HFF-Myc (cell line): ENCODE measurements around the gene ZNF423.
A peak's percentile ranks its signal among the peaks of the same experiment; 100 is the strongest.

Source experiments
- DNase-seq: peaks from one replicate; pipeline ENCODE4 v3.0.0-alpha.2; 2011; ENCODE audit warnings: low read depth; ENCODE audit errors: extremely low read depth
- H3K4me3 ChIP-seq: replicated peaks from 2 replicates; pipeline ENCODE4 v1.5.1; 2011; ENCODE audit warnings: low read depth, mild to moderate bottlenecking, control low read depth, low read length
- CTCF ChIP-seq: IDR thresholded peaks from 2 replicates; pipeline ENCODE4 v1.5.1; 2012; ENCODE audit warnings: mild to moderate bottlenecking, low read depth, low read length, control low read depth; ENCODE audit errors: missing control alignments

ZNF423 gene

GRCh38 chr16:49755716-49756505 lies 100.0 kb downstream of the ZNF423 start:
- no peak overlapping the region for H3K4me3 ChIP-seq
- TF ChIP-seq CTCF: no peak
- DNase-seq: no peak

- DNase-seq: peak; percentile 29
- TF ChIP-seq CTCF: peak; percentile 45
- peak overlapping the region; percentile 11; the same call in 1 of the 2 replicates for H3K4me3 ChIP-seq
These were observed 100.6 kb downstream of the ZNF423 start for GRCh38 chr16:49755313-49755620.

- no peak for DNase-seq
- H3K4me3 ChIP-seq: peak overlapping the region; percentile 11; the same call in 1 of the 2 replicates
- no peak for TF ChIP-seq CTCF
These were observed 101.2 kb downstream of the ZNF423 start for GRCh38 chr16:49754495-49755312.

GRCh38 chr16:49750341-49751000 lies 105.4 kb downstream of the ZNF423 start:
- no peak for TF ChIP-seq CTCF
- H3K4me3 ChIP-seq: no peak overlapping the region
- no peak for DNase-seq

GRCh38 chr16:49749816-49750215 lies 106.1 kb downstream of the ZNF423 start:
- no peak for TF ChIP-seq CTCF
- DNase-seq: no peak
- no peak overlapping the region for H3K4me3 ChIP-seq

- H3K4me3 ChIP-seq: no peak overlapping the region
- no peak for TF ChIP-seq CTCF
- DNase-seq: no peak
These were observed 107.6 kb downstream of the ZNF423 start for GRCh38 chr16:49748322-49748721.
